HG03342 (cell line): ENCODE results near the gene ASPN.

Experiments
- ATAC-seq: cut with Tn5 transposase; IDR thresholded peaks from one replicate; pipeline ENCODE4 v1.9.1; 2021; ENCODE audit warnings: mild to moderate bottlenecking, moderate library complexity; ENCODE audit not compliant: unreplicated experiment

ASPN gene

DNA sequence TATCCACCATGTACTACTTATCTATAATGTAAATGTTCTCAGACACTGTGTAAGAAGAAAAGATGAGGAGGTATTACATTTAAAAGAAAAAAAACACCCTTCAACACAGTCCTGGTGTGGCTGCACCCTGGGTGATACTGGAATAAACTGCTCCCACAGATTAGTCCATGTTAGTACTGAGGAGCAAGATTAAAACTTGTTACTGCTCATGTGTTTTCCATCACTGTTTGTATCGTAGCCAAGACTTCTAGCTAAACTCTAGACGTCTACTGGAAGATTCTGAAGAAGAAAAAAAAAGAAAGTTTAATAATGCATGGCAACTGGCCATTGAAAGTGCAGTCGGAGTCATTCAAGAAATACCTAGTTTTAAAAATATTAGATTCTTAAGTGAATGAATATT lies at the start of gene ASPN:
ASPN (minus strand) TSS at position 178 of the 400 bp plus-strand sequence.
- no peak for ATAC-seq

DNA sequence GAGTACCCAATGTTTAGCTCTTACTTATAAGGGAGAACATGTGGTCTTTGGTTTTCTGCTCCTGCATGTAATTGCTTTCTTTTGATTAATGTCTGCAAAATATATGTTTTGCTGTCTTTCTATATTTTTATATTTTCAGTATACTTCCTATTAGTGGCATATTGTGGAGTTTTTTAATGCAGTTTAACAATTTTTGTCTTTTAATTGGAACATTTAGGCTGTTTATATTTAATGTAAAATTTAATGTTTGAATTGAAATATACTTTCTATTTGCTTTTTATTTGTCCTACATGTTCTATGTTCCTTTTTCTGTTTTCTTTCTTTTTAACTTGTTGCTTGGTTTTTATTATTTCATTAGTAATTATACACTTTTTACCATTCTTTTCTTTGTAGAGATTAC lies 48.6 kb upstream of the ASPN start:
- ATAC-seq = no peak

DNA sequence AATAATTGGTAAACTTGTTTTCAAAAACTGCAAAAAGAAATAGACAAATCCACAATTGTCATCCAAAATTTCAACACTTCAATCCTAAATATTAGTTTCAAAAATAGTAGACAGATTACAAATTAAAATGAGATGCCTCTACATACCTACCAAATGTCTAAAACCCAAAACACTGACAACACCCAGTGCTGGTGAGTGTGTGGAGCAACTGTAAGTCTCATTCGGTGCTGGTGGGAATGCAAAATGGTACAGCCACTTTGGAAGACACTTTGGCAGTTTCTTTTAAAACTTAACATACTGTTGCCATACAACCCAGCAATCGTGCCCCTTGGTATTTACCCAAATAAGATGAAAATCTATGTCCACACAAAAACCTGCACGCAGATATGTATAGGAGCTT lies 46.8 kb upstream of the ASPN start:
- ATAC-seq = no peak

DNA sequence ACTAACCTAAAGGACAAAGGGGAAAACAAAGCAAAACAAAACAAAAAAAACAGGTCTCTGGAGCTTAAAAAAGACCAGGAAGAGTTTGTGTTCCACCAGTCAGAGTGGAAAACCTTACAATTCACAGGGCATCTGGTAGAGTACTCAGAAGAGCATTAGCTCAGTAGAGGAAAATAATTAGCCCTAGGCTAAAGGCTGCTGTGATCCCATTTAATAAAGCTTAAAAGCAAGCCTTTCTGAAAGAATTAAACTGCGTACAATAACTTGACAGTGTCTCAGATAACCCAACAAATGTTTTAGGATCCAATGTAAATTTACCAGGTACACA lies 46.2 kb upstream of the ASPN start:
- no peak for ATAC-seq

DNA sequence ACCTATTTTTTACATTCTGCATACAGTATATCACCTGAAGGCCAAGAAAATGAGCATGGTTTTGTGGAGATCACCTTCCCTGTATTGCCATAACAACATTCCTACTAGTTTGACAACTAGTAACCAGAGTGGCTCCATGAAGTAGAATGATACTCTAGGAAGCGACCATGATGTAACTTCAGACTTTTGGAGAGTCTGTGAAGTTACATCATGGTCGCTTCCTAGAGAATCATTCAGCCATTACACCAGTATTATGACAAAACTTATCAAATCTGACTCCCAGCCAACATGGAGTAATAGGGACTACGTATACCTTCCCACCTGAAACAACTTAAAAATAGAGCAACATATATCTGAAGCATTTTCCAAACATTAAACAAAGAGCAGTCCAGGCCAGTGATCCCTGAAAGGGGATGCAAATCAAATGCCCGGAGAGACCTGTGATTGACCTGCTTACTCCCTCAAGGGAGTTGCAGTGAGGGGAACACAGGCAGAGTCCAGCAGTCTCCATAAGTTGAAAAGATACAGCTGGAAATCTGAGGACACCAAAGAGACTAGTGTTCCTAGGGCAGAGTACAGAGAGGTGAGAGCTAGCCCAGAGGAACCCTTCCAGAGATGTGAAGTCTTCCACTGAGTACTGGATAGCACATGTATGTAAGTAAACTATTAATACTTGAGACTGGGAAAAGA lies 45.7 kb upstream of the ASPN start:
- ATAC-seq = no peak

DNA sequence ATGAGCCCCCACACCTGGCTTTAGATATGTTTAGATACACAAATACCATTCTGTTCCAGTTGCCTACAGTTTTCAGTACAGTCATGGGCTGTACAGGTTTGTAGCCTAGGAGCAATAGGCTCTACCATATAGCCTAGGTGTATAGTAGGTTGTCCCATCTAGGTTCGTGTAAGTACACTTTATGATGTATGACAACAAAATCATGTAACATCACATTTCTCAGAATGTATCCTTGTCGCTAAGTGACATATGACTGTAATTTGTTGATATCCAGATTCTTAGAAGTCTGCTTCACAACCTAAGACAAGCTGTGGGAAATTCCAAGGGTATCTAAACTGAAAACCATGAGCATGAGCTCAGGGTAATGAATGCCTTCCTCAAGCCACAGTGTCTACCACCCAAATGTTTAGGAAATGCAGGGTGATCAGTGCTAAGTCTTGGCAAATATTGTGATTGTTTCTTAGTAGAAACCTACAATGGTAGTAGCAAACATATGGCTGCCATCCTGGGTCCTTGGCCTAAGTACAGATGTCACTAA lies 45.1 kb upstream of the ASPN start:
- ATAC-seq = no peak

DNA sequence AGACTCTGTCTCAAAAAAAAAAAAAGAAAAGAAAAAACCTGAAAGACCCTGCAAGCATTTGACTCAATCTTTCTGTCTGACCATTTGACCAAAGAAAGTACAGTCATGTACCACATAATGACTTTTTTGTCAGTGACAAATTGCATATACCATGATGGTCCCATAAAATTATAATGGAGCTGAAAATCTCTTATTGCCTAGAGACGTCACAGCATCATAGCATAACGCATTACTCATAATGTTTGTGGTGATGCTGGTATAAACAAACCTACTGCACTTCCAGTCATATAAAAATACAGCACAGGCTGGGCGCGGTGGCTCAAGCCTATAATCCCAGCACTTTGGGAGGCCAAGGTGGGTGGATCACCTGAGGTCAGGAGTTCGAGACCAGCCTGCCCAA lies 43.0 kb upstream of the ASPN start:
- no peak for ATAC-seq

DNA sequence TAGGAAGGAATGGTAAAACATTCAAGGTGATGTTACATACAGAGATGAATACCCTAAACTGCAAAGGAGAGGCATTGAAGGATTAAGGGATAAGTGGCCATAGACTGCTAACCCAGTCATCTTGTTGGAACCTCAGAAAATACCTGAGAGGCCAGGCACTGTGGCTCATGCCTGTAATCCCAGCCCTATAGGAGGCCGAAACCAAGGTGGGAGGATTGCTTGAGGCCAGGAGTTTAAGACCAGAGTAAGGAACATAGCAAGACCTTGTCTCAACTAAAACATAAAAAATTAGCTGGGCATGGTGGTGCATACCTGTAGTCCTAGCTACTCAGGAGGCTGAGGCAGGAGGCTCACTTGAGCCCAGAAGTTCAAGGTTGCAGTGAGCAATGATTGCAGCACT lies 42.6 kb upstream of the ASPN start:
- ATAC-seq = no peak

DNA sequence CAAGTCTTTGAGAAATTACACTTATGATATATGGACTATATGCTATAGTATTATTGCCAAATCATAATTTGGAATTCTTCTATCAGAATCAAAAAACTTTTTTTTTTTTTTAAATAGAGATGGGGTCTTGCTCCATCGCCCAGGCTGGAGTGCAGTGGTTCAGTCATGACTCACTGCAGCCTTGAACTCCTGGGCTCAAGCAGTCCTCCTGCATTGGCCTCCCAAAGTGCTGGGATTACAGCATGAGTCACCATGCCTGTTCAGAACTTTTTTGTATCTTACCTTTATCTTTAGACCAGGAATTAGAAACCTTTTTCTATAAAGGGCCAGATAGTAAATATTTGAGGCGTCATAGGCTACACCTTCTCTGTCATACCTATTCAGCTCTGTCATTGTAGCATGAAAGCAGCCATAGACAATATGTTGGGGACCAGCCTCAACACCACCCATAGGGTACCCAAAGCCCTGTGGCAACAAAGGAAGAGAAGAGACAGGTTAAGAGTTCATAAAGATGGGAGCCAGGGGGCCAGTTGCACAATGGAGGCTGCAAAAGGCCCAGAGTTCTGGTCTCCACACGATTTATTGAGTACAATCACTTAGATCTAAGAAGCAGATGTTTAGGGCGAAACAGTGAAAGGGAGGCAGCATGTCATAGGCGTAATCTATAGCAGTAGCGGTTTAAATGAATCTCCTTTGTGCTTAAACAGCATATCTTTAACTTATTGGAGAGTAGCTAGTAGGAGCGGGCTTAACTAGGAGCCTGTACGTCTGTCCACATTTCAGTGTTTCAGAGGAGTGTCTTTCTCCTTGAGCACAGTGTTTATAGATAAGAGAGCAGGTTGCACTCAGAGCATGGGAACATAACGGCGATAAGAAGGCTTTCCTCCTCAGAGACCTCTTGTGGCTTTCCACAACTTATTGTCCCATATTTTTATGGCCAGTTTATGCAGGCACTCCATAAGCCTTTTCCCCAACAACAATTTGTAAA lies 41.0 kb upstream of the ASPN start:
- ATAC-seq = no peak

DNA sequence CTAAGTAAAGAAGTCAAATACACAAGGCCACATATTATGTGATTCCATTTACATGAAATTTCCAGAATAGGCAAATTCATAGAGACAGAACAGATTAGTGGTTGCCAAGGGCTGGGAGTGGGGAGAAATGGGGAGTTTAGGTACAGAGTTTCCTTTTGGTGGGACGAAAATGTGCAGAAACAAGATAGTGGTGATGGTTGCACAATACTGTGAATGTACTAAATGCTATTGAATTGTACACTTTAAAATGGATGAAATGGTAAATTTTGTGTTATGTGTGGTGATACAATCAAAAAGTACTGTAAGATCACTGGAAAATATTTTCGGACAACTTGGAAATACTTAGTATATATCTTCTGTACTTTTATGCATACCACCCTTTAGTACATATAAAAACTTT lies 38.5 kb upstream of the ASPN start:
- ATAC-seq = no peak

DNA sequence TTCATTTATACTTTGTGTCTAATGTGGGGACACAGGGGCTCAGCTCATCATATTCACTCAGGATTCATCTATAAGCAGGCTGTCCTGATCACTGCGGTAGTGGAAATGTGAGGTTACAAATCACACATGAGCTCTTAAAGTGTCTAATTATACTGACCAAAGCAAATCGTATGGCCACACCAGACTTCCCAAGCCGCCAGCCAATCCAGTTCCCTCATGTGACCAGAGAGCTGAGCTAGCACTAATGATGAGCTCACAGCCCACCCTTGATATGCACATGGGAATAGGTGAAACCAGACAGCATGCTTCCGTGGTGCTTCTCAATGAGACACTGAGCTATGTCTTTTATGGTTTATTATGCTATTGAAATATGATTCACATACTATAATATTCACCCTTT lies 35.9 kb upstream of the ASPN start:
- no peak for ATAC-seq

DNA sequence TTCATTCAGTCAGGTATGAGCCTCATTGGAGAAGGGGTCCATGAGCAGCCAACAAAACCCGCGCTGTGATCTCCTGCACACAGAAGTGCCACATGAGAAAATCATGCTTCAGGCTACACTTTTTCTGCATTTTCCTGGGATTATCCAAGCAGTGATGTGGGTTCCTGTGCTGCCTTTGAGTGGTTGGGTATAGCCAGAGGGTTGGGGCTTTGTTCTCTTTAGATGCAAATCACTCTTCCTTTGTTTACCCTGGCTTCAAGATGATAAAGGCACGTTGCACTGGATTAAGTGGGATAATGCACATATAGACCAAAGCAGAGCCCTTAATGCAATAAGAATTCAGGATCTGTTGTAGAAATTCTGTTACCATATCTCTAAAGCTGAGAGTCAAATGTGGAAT lies 34.7 kb upstream of the ASPN start:
- no peak for ATAC-seq

DNA sequence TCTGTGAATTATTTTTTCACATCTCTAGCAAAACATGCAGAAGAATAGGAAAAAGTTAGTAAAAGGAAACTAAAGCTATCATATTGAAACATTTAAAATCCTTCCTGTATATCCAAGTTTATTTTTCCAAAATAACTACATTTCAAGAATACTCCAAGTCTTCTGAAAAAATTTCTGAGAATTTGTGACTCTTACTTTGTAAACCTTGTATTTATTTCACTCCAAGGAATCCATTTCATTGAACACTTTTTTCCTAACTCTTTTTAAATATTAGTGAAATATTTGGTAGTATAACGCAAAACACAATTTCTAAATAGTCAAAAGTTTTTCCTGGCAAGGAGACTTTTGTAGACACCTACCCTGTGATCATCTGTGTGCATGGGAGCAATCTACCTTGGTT lies 34.2 kb upstream of the ASPN start:
- ATAC-seq = no peak

DNA sequence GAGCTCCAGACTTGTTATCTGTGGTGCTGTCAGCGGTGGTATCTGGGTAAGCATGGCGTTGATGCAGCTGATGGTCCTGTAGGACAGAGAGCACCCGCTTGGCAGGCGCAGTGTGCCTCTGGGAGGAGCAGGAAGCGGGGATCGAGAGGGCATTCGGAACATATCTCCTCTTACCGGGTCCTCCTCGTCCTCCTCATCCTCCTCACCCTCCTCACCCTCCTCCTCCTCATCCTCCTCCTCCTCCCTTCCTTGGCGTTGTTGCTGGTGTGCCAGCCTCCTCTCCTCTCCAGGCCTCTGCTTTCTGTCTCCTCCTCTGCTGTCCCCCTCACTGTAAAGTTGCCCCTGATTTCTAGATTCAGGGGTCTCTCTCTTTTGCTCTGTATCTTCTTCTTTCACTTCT lies 32.3 kb upstream of the ASPN start:
- no peak for ATAC-seq

DNA sequence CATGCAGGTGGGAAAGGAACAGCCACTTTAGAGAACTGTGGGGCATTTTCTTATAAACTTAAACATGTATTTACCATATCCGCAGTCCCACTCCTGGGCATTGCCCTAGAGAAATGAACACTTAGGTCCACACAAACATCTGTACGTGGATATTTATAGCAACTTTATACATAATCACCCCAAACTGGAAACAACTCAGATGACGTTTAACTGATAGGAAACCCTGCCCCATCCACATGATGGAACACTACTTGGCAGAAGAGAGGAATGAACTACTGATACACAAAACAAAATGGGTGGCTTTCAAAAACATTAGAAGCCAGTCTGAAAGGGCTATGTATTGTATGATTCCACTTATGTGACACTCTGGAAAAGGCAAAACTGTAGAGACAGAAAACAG lies 31.0 kb upstream of the ASPN start:
- no peak for ATAC-seq

DNA sequence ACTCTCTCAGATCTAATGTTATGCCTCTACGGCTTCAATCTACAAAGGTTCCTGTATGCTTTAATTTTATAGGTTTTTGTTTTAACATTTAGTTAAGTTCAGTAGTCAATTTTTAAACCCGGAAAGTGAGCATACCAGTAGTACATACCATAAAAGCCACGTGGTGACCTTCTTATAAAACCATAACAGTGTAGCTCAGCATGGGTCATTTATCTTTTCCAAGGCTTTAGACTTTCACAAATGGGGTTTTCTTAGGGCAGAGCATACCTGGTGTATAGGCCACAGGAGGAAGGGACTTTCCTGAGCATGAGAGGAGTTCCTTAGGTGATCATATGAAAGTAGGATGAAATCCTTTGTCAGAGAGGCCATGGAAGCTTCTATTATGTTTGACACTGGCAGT lies 30.3 kb upstream of the ASPN start:
- ATAC-seq = no peak

DNA sequence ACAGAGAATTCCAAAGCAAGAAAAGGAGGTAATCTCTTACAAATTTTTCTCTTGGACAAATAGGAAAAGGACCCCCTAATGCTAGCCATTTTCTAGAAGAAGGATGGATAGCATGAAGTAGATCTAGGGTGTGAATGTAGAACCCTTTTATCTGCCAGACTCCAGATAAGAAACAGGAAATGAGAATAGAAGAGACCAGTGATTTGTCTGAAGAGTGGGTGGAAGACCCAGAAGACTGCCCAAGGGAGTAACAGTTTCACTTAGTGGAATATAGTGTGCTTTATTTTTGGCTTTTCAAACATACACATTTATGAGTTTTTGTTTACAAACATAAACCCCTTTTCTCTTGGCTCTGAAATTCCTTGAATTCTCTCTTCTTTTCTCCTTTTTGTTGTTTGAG lies 28.4 kb upstream of the ASPN start:
- no peak for ATAC-seq

DNA sequence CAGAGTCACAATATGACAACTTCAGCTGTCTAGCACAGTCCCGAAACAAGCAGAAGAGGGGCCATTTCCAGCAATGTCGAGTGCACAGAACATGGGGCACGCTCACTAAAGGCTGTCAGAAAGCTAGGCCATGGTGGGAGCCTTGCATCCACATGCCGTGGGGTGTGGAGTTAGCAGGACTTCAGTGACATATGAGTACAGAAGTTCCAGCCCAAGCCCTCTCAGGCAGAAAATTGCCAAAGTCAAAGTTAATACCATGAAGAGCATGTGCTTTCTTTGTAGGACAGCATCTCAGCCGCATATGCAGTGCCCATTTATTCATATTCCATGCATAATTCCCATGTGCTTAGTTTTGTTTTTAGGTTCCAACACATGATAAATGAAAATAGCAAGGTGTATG lies 26.7 kb upstream of the ASPN start:
- ATAC-seq = no peak

DNA sequence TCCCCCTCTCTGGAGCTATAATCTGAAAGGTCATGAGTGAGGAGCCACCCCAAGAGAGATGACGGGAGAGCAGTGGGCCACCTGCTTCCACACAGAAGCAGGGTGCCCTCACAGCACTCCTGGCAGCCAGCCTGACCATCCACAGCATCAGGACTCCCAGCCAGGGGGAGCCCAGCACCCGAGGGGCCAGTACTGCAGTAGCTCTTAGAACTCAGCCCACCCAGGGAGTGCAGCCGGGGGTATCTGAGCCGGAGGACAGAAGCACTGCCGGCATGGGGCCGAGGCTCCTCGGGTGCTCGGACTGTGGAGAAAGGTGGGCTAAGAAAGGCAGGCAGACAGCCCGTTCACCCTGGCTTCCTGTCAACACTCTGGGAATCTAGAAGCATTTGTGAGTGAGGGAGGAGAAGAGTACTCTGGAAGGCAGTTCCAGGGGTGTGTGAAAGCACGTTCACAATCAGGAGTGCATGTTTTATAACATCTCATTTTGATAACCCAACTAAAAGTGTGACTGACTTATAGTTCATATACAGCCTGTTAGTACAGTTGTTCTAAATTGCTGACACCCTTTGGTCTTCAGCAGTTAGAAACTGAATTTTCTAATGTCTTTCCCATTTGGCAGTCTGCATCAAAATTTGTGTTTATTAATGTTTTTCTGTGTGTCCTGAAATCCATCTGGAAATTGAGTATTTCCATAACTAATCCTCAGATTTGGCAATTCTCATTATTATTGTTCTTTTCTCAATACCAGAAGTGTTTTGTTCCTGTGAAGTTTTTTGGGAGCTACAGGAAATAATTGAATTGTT lies 25.9 kb upstream of the ASPN start:
- no peak for ATAC-seq

DNA sequence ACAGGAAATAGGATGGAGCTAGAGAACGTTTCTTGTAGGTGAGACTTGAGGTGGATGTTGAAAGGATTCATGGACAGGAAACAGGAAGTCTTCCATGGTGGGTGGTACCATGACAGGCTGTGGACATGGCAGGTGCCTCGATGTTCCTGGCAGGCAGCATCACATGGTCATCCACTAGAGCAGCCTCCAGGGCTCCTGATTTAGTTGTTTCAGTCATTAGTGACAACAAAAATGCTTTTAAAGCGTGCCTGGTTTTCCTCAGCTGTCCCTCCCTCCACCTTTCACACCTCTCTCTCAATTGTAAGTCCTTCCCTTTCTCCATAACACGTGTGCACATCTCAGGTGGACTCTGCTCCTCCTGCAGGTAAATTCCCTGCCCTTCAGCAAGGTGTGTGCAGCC lies 25.2 kb upstream of the ASPN start:
- ATAC-seq = no peak

DNA sequence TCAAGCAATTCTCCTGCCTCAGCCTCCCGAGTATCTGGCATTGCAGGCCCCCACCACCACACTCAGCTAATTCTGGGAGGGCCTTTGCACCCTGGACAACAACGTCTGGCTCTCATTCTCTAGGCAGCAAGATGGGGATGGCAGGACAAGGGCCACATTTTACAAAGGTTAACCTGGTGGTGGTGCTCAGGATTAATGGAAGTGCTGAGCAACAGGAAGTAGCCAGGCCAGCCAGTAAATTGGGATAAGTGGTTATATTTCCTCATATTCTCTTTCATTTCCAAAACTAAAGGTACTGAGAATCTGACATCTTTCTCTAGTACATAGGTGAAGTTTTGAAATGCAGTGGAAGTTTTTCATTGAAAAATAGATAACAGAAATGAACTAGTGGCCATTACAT lies 24.7 kb upstream of the ASPN start:
- no peak for ATAC-seq
